Measurements from ENCODE around the gene GSTM1. TPM values are rescaled to one million over a fixed set of nuclear protein-coding genes. Genes with fewer than 3 reads are reported as not detected.

Gene GSTM1
- total and polyA plus RNA-seq, 2 of the 8 experiments (the other 6 are each of a cell fraction or from before 2014, with no cell fraction given) = 16.7 to 42.5 TPM

- H4K8ac ChIP-seq (ENCODE audit: extremely low read depth, insufficient read depth, low read length) = no peak overlapping the region
- H4K5ac ChIP-seq (ENCODE audit: insufficient read length, low read depth, low read length) = no peak overlapping the region
- no peak overlapping the region for H3K4ac ChIP-seq (replicated peaks; ENCODE audit: insufficient read length, low read depth, low read length)
- no peak overlapping the region for H2BK15ac ChIP-seq (ENCODE audit: low read length)
- no peaks in the 10 kb centered on the region; a peak in 1 of 7 replicates for H3K4me1 ChIP-seq (replicated peaks in 1 of 4; ENCODE audit: control insufficient read depth in 3 of 4, insufficient read depth in 4 of 4, low read length in 3 of 4)
- H3K27me3 ChIP-seq (replicated peaks in 1 of 4; ENCODE audit: control insufficient read depth in 3 of 4, extremely low read depth in 1 of 4, insufficient read depth in 3 of 4, low read length in 3 of 4) = peaks cover 0 to 3% (median 0%) of the 10 kb centered on the region in 4 experiments; a peak in 1 of 7 replicates
- H3K27ac ChIP-seq (ENCODE audit: low read depth, low read length) = no peak overlapping the region
- no peak overlapping the region for H3K4me2 ChIP-seq (ENCODE audit: insufficient read depth in 1 of 2, low read depth in 2 of 2, low read length in 2 of 2)
- H3K18ac ChIP-seq (ENCODE audit: extremely low read depth, low read length) = no peak overlapping the region
- no peak for DNase-seq (ENCODE audit: low read depth in 1 of 2, low spot score in 2 of 2)
- no peak overlapping the region for H2BK20ac ChIP-seq (ENCODE audit: low read length)
- H4K91ac ChIP-seq (replicated peaks; ENCODE audit: insufficient read length, low read length) = no peak overlapping the region
- H3K9me3 ChIP-seq (ENCODE audit: insufficient read depth in 2 of 2, low read depth in 1 of 2, low read length in 1 of 2) = no peaks in the 10 kb centered on the region
- no peak overlapping the region for H2AK5ac ChIP-seq (ENCODE audit: low read depth, low read length)
- no peaks in the 10 kb centered on the region for H3K79me2 ChIP-seq (ENCODE audit: control insufficient read depth in 1 of 2, insufficient read depth in 2 of 2, low read length in 2 of 2)
- H3K23me2 ChIP-seq (ENCODE audit: low read depth, low read length) = no peaks in the 10 kb centered on the region
- ChIA-PET CTCF (ENCODE audit: partially characterized antibody) (interaction anchor here (0.6 to 7.4 kb wide), 7 partner anchors 12 to 171 kb away, joined by 3 to 51 read pairs (median 6); no protein-coding TSS in a partner anchor), POLR2A (ENCODE audit: partially characterized antibody) (no interaction called here)
- no peaks in the 10 kb centered on the region for H3K36me3 ChIP-seq (ENCODE audit: control insufficient read depth in 2 of 4, insufficient read depth in 4 of 4, low read length in 3 of 4)
- H4K20me1 ChIP-seq (replicated peaks in 1 of 2; ENCODE audit: control insufficient read depth in 1 of 2, insufficient read depth in 2 of 2, low read length in 2 of 2) = no peaks in the 10 kb centered on the region
- no peak overlapping the region for H3K9ac ChIP-seq (replicated peaks in 1 of 4; ENCODE audit: extremely low read depth in 1 of 4, low read depth in 3 of 4, low read length in 3 of 4)
- 88% methylated on average over 3 of the region's 3 CpGs; no CpG with 5 or more reads in 1 of the 2 experiments for WGBS, 2 experiments (ENCODE audit: extremely low coverage in 1 of 2, insufficient coverage in 1 of 2, insufficient read length in 1 of 2, insufficient replicate concordance in 2 of 2, low coverage in 1 of 2, low lambda C conversion rate in 2 of 2, missing lambda C conversion rate in 1 of 2)
- no peak for FAIRE-seq
- H3K23ac ChIP-seq (ENCODE audit: insufficient read length) = no peak overlapping the region
- no peak for TF ChIP-seq MAX (IDR thresholded peaks at IDR 0.05)
- TF ChIP-seq JUN (IDR thresholded peaks at IDR 0.05; ENCODE audit: low read depth, low read length) = no peak
- TF ChIP-seq SIX5 (IDR thresholded peaks at IDR 0.05; ENCODE audit: low read depth, low read length) = no peak
- no peak for TF ChIP-seq GTF2F1 (IDR thresholded peaks at IDR 0.05; ENCODE audit: borderline replicate concordance, low read depth, low read length)
- TF ChIP-seq TCF12 (IDR thresholded peaks at IDR 0.05; ENCODE audit: low read depth, low read length) = no peak
- TF ChIP-seq SP1 (IDR thresholded peaks at IDR 0.05; ENCODE audit: low read depth, low read length) = no peak
- TF ChIP-seq ATF3 (IDR thresholded peaks at IDR 0.05; ENCODE audit: insufficient read depth, low read depth, low read length) = no peak
- no peak for TF ChIP-seq SIRT6 (IDR thresholded peaks at IDR 0.05; ENCODE audit: low read length)
- TF ChIP-seq BCL11A (IDR thresholded peaks at IDR 0.05; ENCODE audit: low read depth in 2 of 2, low read length in 2 of 2) = no peak
- TF ChIP-seq PHF8 (conservative IDR thresholded peaks at IDR 0.05; ENCODE audit: low read depth, low read length) = no peak
- no peak overlapping the region for H2BK120ac ChIP-seq (replicated peaks; ENCODE audit: low read depth, low read length)
- no peak overlapping the region for H2AFZ ChIP-seq (ENCODE audit: low read length)
- H2BK5ac ChIP-seq (ENCODE audit: low read depth, low read length) = no peak overlapping the region
- H3K56ac ChIP-seq (replicated peaks; ENCODE audit: insufficient read length, low read depth, low read length) = no peak overlapping the region
- no peaks in the 10 kb centered on the region for H3K79me1 ChIP-seq (ENCODE audit: low read depth, low read length)
- no peak overlapping the region for H3K14ac ChIP-seq (ENCODE audit: insufficient read length)
- no peak overlapping the region for H3K4me3 ChIP-seq (ENCODE audit: extremely low read depth in 1 of 4, insufficient read depth in 2 of 4, low read depth in 3 of 4, low read length in 4 of 4)
- no peak overlapping the region for H2BK12ac ChIP-seq (ENCODE audit: low read depth, low read length)
These were observed 29.0 kb downstream of the GSTM1 start for GRCh38 chr1:109716570-109717090.
